Endothelial cell of umbilical vein (primary cell): ENCODE data around the gene AFAP1L2. TPM values are rescaled to one million over a fixed set of nuclear protein-coding genes. Genes with fewer than 3 reads are reported as not detected.

ENCODE experiments used
- BruUV-seq: library from RNA; stranded (reverse); fragments of 400-500 nt; replicated peaks from 2 replicates; lab custom pipeline; 2021; lab: Mats Ljungman, UMichigan
- CTCF ChIA-PET: fragments of 300-600, 350-600 bp; sonication (Branson Sonifier 250); formaldehyde crosslinking; loops from one replicate; lab custom pipeline; 2021; ENCODE audit warnings: antibody characterized with exemption, inconsistent platforms; lab: Charles Lee
- POLR2A ChIA-PET: fragments of 300-600, 350-600 bp; sonication (Branson Sonifier 250); formaldehyde crosslinking; loops from one replicate; lab custom pipeline; 2021; ENCODE audit warnings: antibody characterized with exemption, inconsistent platforms; lab: Charles Lee
- DNase-seq: peaks from one replicate; pipeline ENCODE4 v3.0.0-alpha.2; 2011; ENCODE audit warnings: low read depth, low spot score
- FAIRE-seq: peaks from 2 replicates; lab custom pipeline; 2011; peaks lifted over from hg19 to GRCh38; lab: Jason Lieb, UNC
- H2AFZ ChIP-seq: 2 replicates; pipeline ENCODE4 v1.6.0; 2012; ENCODE audit warnings: low read depth, low read length, control low read depth, inconsistent platforms
- H3K27ac ChIP-seq: 2 replicates; pipeline ENCODE4 v1.5.1; 2011; ENCODE audit warnings: low read depth, mild to moderate bottlenecking, control low read depth, low read length, moderate library complexity; ENCODE audit not compliant: insufficient read depth
- H3K27me3 ChIP-seq, 2 experiments: 2 replicates each; pipeline versions ENCODE4 v1.6.0 to v1.6.1; 2011; ENCODE audit warnings: low read length in 2 of 2, mixed read lengths in 1 of 2; ENCODE audit not compliant: control insufficient read depth in 2 of 2, insufficient read depth in 2 of 2
- H3K36me3 ChIP-seq, 2 experiments: 2 replicates in 1 of 2; 3 replicates in 1 of 2; pipeline ENCODE4 v1.5.1; 2011; ENCODE audit warnings: low read length in 2 of 2, mild to moderate bottlenecking in 1 of 2, moderate library complexity in 1 of 2; ENCODE audit not compliant: control insufficient read depth in 2 of 2, insufficient read depth in 2 of 2; ENCODE audit errors: extremely low read depth in 1 of 2
- H3K4me1 ChIP-seq: 3 replicates; pipeline ENCODE4 v1.5.1; 2011; ENCODE audit warnings: mild to moderate bottlenecking, low read length; ENCODE audit not compliant: control insufficient read depth, insufficient read depth; ENCODE audit errors: extremely low read depth
- H3K4me2 ChIP-seq: 2 replicates; pipeline ENCODE4 v1.6.1; 2011; ENCODE audit warnings: low read length, control low read depth, mixed read lengths; ENCODE audit not compliant: insufficient read depth
- H3K4me3 ChIP-seq, 3 experiments: fragments of 200-600 bp in 1 of 3; sonication (generic), shearing (Covaris generic) in 1 of 3; replicated peaks in 1 of 3; 2 replicates each; pipeline ENCODE4 v1.5.1; 2011 to 2016; ENCODE audit warnings: control low read depth in 3 of 3, low read length in 3 of 3, mild to moderate bottlenecking in 2 of 3, inconsistent platforms in 1 of 3, low read depth in 1 of 3, moderate library complexity in 1 of 3; ENCODE audit not compliant: insufficient read depth in 1 of 3
- H3K79me2 ChIP-seq: 2 replicates; pipeline ENCODE4 v1.6.0; 2012; ENCODE audit warnings: low read length, inconsistent platforms; ENCODE audit not compliant: control insufficient read depth, insufficient read depth
- H3K9ac ChIP-seq: replicated peaks from 2 replicates; pipeline ENCODE3; 2011; ENCODE audit warnings: low read length, control low read depth; ENCODE audit not compliant: insufficient read depth; ENCODE audit errors: extremely low read depth
- H3K9me1 ChIP-seq: replicated peaks from 3 replicates; pipeline ENCODE4 v1.6.0; 2011; ENCODE audit warnings: mild to moderate bottlenecking, low read length; ENCODE audit not compliant: control insufficient read depth, insufficient read depth; ENCODE audit errors: extremely low read depth
- H3K9me3 ChIP-seq: replicated peaks from 2 replicates; pipeline ENCODE4 v1.5.1; 2012; ENCODE audit warnings: low read length, inconsistent platforms; ENCODE audit not compliant: control insufficient read depth, insufficient read depth
- H4K20me1 ChIP-seq: replicated peaks from 2 replicates; pipeline ENCODE3; 2011; ENCODE audit warnings: mild to moderate bottlenecking, low read length; ENCODE audit not compliant: control insufficient read depth, insufficient read depth; ENCODE audit errors: extremely low read depth
- CTCF ChIP-seq, 2 donors: IDR thresholded peaks; 1 replicate in 1 of 2; 2 replicates in 1 of 2; pipeline ENCODE4 v1.5.1; 2011; ENCODE audit warnings: low read length in 2 of 2, mild to moderate bottlenecking in 2 of 2, moderate library complexity in 2 of 2, control low read depth in 1 of 2, inconsistent platforms in 1 of 2, low read depth in 1 of 2; ENCODE audit not compliant: insufficient read depth in 1 of 2; ENCODE audit errors: extremely low read depth in 1 of 2
- EZH2 ChIP-seq: IDR thresholded peaks from 2 replicates; pipeline ENCODE4 v1.6.1; 2012; ENCODE audit warnings: borderline replicate concordance, low read depth, mild to moderate bottlenecking, moderate library complexity, low read length, inconsistent platforms; ENCODE audit not compliant: severe bottlenecking
- FOS ChIP-seq: IDR thresholded peaks from 2 replicates; pipeline ENCODE4 v1.6.1; 2011; ENCODE audit warnings: mild to moderate bottlenecking, low read length, moderate library complexity, borderline replicate concordance; ENCODE audit not compliant: insufficient read depth
- GATA2 ChIP-seq: IDR thresholded peaks from 2 replicates; pipeline ENCODE4 v1.7.0; 2011; ENCODE audit warnings: low read depth, mild to moderate bottlenecking, moderate library complexity, mixed read lengths, low read length; ENCODE audit not compliant: insufficient read length, insufficient read depth
- JUN ChIP-seq: IDR thresholded peaks from 2 replicates; pipeline ENCODE4 v1.6.1; 2011; ENCODE audit warnings: borderline replicate concordance, low read depth; ENCODE audit not compliant: insufficient read length, insufficient read depth
- MYC ChIP-seq: IDR thresholded peaks from one replicate; pipeline ENCODE4 v1.6.1; 2011; ENCODE audit warnings: mild to moderate bottlenecking, low read depth, low read length
- POLR2A ChIP-seq: IDR thresholded peaks from 2 replicates; pipeline ENCODE4 v1.6.1; 2012; ENCODE audit warnings: low read depth, mild to moderate bottlenecking, control low read depth, low read length
- POLR2AphosphoS5 ChIP-seq: IDR thresholded peaks from 2 replicates; pipeline ENCODE4 v1.6.1; 2012; ENCODE audit warnings: low read depth, mild to moderate bottlenecking, control low read depth, low read length, moderate library complexity; ENCODE audit not compliant: insufficient read depth
- dilution Hi-C: fragments of 300-500 bp; cut with MboI; formaldehyde crosslinking; loops from one replicate; pipeline ENCODE4 v1.15.0; 2019; ENCODE audit warnings: low sequenced_read_pairs; ENCODE audit not compliant: extremely low pct_ligation_motif_present
- intact Hi-C: fragments of 100-400 bp; cut with micrococcal nuclease; formaldehyde crosslinking; loops from one replicate; pipeline ENCODE4 v1.10.0; 2022
- polyA plus RNA-seq, 4 experiments: library from polyadenylated mRNA; depleted of rRNA in 3 of 4; stranded (reverse) in 3 of 4; unstranded in 1 of 4; fragments of >200 nt; gene quantifications; 2 replicates each; pipeline versions ENCODE4 v1.2.1 to v1.2.3, GENCODE V29; 2011 to 2012; ENCODE audit warnings: missing spikeins in 1 of 4
- total RNA-seq: library from RNA; stranded (reverse); gene quantifications from 2 replicates; pipeline ENCODE4 v1.2.3, GENCODE V29; 2021
- TF ChIP-seq, protein P1 (sequence below): IDR thresholded peaks from 2 replicates; pipeline ENCODE4 v1.6.1; 2011; ENCODE audit not compliant: insufficient read depth, insufficient read length

AFAP1L2 gene
- total and polyA plus RNA-seq, 2 donors (not counting 3 experiments of a cell fraction or from before 2014, with no cell fraction given), result 0.90 to 4.1 TPM

GRCh38 chr10:114343623-114344505 lies 60.4 kb downstream of the AFAP1L2 start:
- Histone ChIP-seq H3K9me3 (no peaks in the 10 kb centered on the region), H3K9ac (no peak overlapping the region), H3K27ac (no peak overlapping the region), H3K4me2 (no peak overlapping the region), H3K27me3 (no peaks in the 10 kb centered on the region), H3K4me1 (peaks cover 2% of the 10 kb centered on the region), H4K20me1 (no peaks in the 10 kb centered on the region), H3K4me3 (no peak overlapping the region), H3K9me1 (no peaks in the 10 kb centered on the region), H2AFZ (peak overlapping the region; percentile 48), H3K79me2 (no peaks in the 10 kb centered on the region), H3K36me3 (no peaks in the 10 kb centered on the region)
- DNase-seq (peak; percentile 67), FAIRE-seq (peak; percentile 4)
- dilution Hi-C loops (no loop called here), intact Hi-C loops (no loop called here)
- ChIA-PET CTCF (interaction anchor here (1.1 to 1.6 kb wide), 4 partner anchors 13 to 590 kb away, joined by 3 to 10 read pairs (median 3); no protein-coding TSS in a partner anchor), POLR2A (no interaction called here)
- BruUV-seq, result no TSS peak
- TF ChIP-seq EZH2 (no peak), POLR2A (no peak), GATA2 (no peak), MYC (no peak), JUN (no peak), CTCF (IDR thresholded peaks at IDR 0.05; ENCODE audit: extremely low read depth in 1 of 2, insufficient read depth in 1 of 2, low read depth in 1 of 2, low read length in 2 of 2) (no peak), FOS (no peak), POLR2AphosphoS5 (no peak)
- TF ChIP-seq, protein P1, sequence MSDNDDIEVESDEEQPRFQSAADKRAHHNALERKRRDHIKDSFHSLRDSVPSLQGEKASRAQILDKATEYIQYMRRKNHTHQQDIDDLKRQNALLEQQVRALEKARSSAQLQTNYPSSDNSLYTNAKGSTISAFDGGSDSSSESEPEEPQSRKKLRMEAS, result no peak
